KOPT-K1 (cell line): ENCODE measurements around the gene SERPINA1.
"Not testable (repeated sequence)": the region's sequence is repeated elsewhere in the genome, so short reads cannot be mapped to it uniquely, and the experiment has no call there.

ENCODE experiments used
- H3K27ac ChIP-seq: fragments of 200-600 bp; sonication (generic); 2 replicates; pipeline ENCODE4 v1.5.1; 2016; ENCODE audit warnings: antibody characterized with exemption, mild to moderate bottlenecking, low read depth, low read length; ENCODE audit not compliant: poor library complexity, severe bottlenecking
- H3K36me3 ChIP-seq: fragments of 200-600 bp; sonication (generic); 2 replicates; pipeline ENCODE4 v1.5.1; 2017; ENCODE audit warnings: antibody characterized with exemption, mild to moderate bottlenecking, low read length, moderate library complexity; ENCODE audit not compliant: insufficient read depth
- H3K9me3 ChIP-seq: fragments of 200-600 bp; sonication (generic); 2 replicates; pipeline ENCODE4 v1.5.1; 2017; ENCODE audit warnings: antibody characterized with exemption, low read length, mild to moderate bottlenecking; ENCODE audit not compliant: insufficient read depth, poor library complexity, severe bottlenecking

Gene SERPINA1

GRCh38 chr14:94357166-94357565 lies 31.2 kb downstream of the SERPINA1 start:
- Histone ChIP-seq H3K27ac (no peak overlapping the region), H3K36me3 (no peaks in the 10 kb centered on the region), H3K9me3 (no peaks in the 10 kb centered on the region)

GRCh38 chr14:94356379-94357056 lies 31.9 kb downstream of the SERPINA1 start:
- no peaks in the 10 kb centered on the region for H3K9me3 ChIP-seq
- H3K36me3 ChIP-seq = no peaks in the 10 kb centered on the region
- H3K27ac ChIP-seq = no peak overlapping the region

- Histone ChIP-seq H3K36me3 (no peaks in the 10 kb centered on the region), H3K27ac (no peak overlapping the region), H3K9me3 (no peaks in the 10 kb centered on the region)
Measured at GRCh38 chr14:94355191-94355794, 33.1 kb downstream of the SERPINA1 start.

GRCh38 chr14:94354638-94355185 lies 33.7 kb downstream of the SERPINA1 start:
- Histone ChIP-seq H3K36me3 (no peaks in the 10 kb centered on the region), H3K9me3 (no peaks in the 10 kb centered on the region), H3K27ac (no peak overlapping the region)

GRCh38 chr14:94354190-94354589 lies 34.2 kb downstream of the SERPINA1 start:
- H3K9me3 ChIP-seq, H3K27ac ChIP-seq, H3K36me3 ChIP-seq: not testable (repeated sequence)

GRCh38 chr14:94349276-94349675 lies 39.1 kb downstream of the SERPINA1 start:
- H3K36me3 ChIP-seq = no peaks in the 10 kb centered on the region
- H3K27ac ChIP-seq = no peak overlapping the region
- H3K9me3 ChIP-seq = no peaks in the 10 kb centered on the region

- Histone ChIP-seq H3K36me3 (no peaks in the 10 kb centered on the region), H3K27ac (no peak overlapping the region), H3K9me3 (no peaks in the 10 kb centered on the region)
Measured at GRCh38 chr14:94348836-94349235, 39.6 kb downstream of the SERPINA1 start.

- Histone ChIP-seq H3K36me3 (no peaks in the 10 kb centered on the region), H3K27ac (no peak overlapping the region), H3K9me3 (no peaks in the 10 kb centered on the region)
Measured at GRCh38 chr14:94346841-94347240, 41.6 kb downstream of the SERPINA1 start.

GRCh38 chr14:94346065-94346786 lies 42.2 kb downstream of the SERPINA1 start:
- not testable (repeated sequence) for H3K27ac ChIP-seq

GRCh38 chr14:94345344-94346064 lies 42.9 kb downstream of the SERPINA1 start:
- no peak overlapping the region for H3K27ac ChIP-seq
- H3K36me3 ChIP-seq = no peaks in the 10 kb centered on the region
- no peaks in the 10 kb centered on the region for H3K9me3 ChIP-seq

More at GRCh38 chr14:94346065-94346786, 42.2 kb downstream of the SERPINA1 start:
- H3K9me3 ChIP-seq, H3K36me3 ChIP-seq: not testable (repeated sequence)

- no peak overlapping the region for H3K27ac ChIP-seq
- no peaks in the 10 kb centered on the region for H3K36me3 ChIP-seq
- no peaks in the 10 kb centered on the region for H3K9me3 ChIP-seq
Measured at GRCh38 chr14:94344389-94344788, 44.0 kb downstream of the SERPINA1 start.

GRCh38 chr14:94343238-94344005 lies 45.0 kb downstream of the SERPINA1 start:
- H3K27ac ChIP-seq = no peak overlapping the region
- no peaks in the 10 kb centered on the region for H3K36me3 ChIP-seq
- no peaks in the 10 kb centered on the region for H3K9me3 ChIP-seq

GRCh38 chr14:94342334-94342934 lies 46.0 kb downstream of the SERPINA1 start:
- H3K36me3 ChIP-seq = no peaks in the 10 kb centered on the region
- H3K27ac ChIP-seq = no peak overlapping the region
- no peaks in the 10 kb centered on the region for H3K9me3 ChIP-seq
